HEK293 (cell line): Measurements from ENCODE around the gene GANAB.

Source experiments
- CTCF ChIA-PET: fragments of 350-600 bp; formaldehyde crosslinking; extraction: SDS; loops from one replicate; lab custom pipeline; 2021; ENCODE audit warnings: antibody characterized with exemption; lab: Yijun Ruan, JAX
- POLR2A ChIA-PET: fragments of 300-600 bp; formaldehyde crosslinking; extraction: SDS; loops from one replicate; lab custom pipeline; 2020; ENCODE audit warnings: antibody characterized with exemption, inconsistent platforms; lab: Yijun Ruan, JAX
- H3K27ac ChIP-seq: fragments of 200-500 bp; sonication (Bioruptor generic); 2 replicates; pipeline ENCODE4 v1.5.1; 2014; ENCODE audit warnings: low read depth, low read length, control low read depth, inconsistent platforms; ENCODE audit errors: extremely low read depth
- H3K36me3 ChIP-seq, 2 experiments: fragments of 200-500 bp in 1 of 2; sonication (Bioruptor generic) in 1 of 2; 1 replicate in 1 of 2; 2 replicates in 1 of 2; pipeline ENCODE4 v1.5.1; 2014 to 2017; ENCODE audit warnings: inconsistent platforms in 2 of 2, low read length in 2 of 2; ENCODE audit not compliant: control insufficient read depth in 2 of 2, insufficient read depth in 1 of 2
- H3K4me1 ChIP-seq: fragments of 200-500 bp; sonication (Bioruptor generic); 2 replicates; pipeline ENCODE4 v1.5.1; 2014; ENCODE audit warnings: mild to moderate bottlenecking, low read length, inconsistent platforms; ENCODE audit not compliant: control insufficient read depth, insufficient read depth
- H3K4me3 ChIP-seq: 2 replicates; pipeline ENCODE4 v1.5.1; 2011; ENCODE audit warnings: low read depth, mild to moderate bottlenecking, control low read depth, low read length, moderate library complexity
- H3K9me3 ChIP-seq: fragments of 200-500 bp; sonication (Bioruptor generic); 2 replicates; pipeline ENCODE4 v1.5.1; 2014; ENCODE audit warnings: low read depth, low read length, inconsistent platforms; ENCODE audit not compliant: control insufficient read depth, insufficient read depth
- EGR2 ChIP-seq: fragments of 450-650 bp; formaldehyde crosslinking; IDR thresholded peaks from 2 replicates; pipeline ENCODE4 v1.5.1; 2016; ENCODE audit warnings: low read depth, missing biosample characterization, missing genetic modification characterization
- GLIS1 ChIP-seq: fragments of 450-650 bp; formaldehyde crosslinking; IDR thresholded peaks from 2 replicates; pipeline ENCODE4 v1.5.1; 2016; ENCODE audit warnings: missing biosample characterization, missing genetic modification characterization
- GLIS2 ChIP-seq: fragments of 450-650 bp; formaldehyde crosslinking; IDR thresholded peaks from 2 replicates; pipeline ENCODE4 v1.5.1; 2016; ENCODE audit warnings: missing biosample characterization, missing genetic modification characterization
- KLF10 ChIP-seq: fragments of 450-650 bp; IDR thresholded peaks from 2 replicates; pipeline ENCODE4 v1.5.1; 2018; ENCODE audit warnings: missing biosample characterization, mild to moderate bottlenecking, missing genetic modification characterization
- MEIS1 ChIP-seq: sonication (generic); formaldehyde crosslinking; IDR thresholded peaks from 2 replicates; pipeline ENCODE4 v1.8.1; 2022; ENCODE audit warnings: missing genetic modification reagents, mild to moderate bottlenecking, borderline replicate concordance
- TCF7L2 ChIP-seq: IDR thresholded peaks from 2 replicates; pipeline ENCODE4 v1.6.1; 2011; ENCODE audit warnings: low read depth, mild to moderate bottlenecking, inconsistent platforms, low read length, moderate library complexity, borderline replicate concordance
- ZBTB20 ChIP-seq: fragments of 450-650 bp; formaldehyde crosslinking; IDR thresholded peaks from 2 replicates; pipeline ENCODE4 v1.5.1; 2016; ENCODE audit warnings: missing biosample characterization, missing genetic modification characterization
- ZBTB48 ChIP-seq: fragments of 450-650 bp; formaldehyde crosslinking; IDR thresholded peaks from 2 replicates; pipeline ENCODE4 v1.5.1; 2016; ENCODE audit warnings: missing biosample characterization, missing genetic modification characterization
- ZBTB8A ChIP-seq: fragments of 450-650 bp; formaldehyde crosslinking; IDR thresholded peaks from 2 replicates; pipeline ENCODE4 v1.5.1; 2016; ENCODE audit warnings: missing biosample characterization, missing genetic modification characterization
- ZIC2 ChIP-seq: fragments of 450-650 bp; formaldehyde crosslinking; IDR thresholded peaks from 2 replicates; pipeline ENCODE4 v1.5.1; 2016; ENCODE audit warnings: missing biosample characterization, missing genetic modification characterization
- ZNF10 ChIP-seq: fragments of 450-650 bp; formaldehyde crosslinking; IDR thresholded peaks from 2 replicates; pipeline ENCODE4 v1.5.1; 2017; ENCODE audit warnings: missing biosample characterization, missing genetic modification characterization
- ZNF121 ChIP-seq: fragments of 450-650 bp; formaldehyde crosslinking; IDR thresholded peaks from 2 replicates; pipeline ENCODE4 v1.5.1; 2016; ENCODE audit warnings: missing biosample characterization, missing genetic modification characterization
- ZNF223 ChIP-seq: fragments of 450-650 bp; formaldehyde crosslinking; IDR thresholded peaks from 2 replicates; pipeline ENCODE4 v1.5.1; 2016; ENCODE audit warnings: missing biosample characterization, missing genetic modification characterization
- ZNF23 ChIP-seq: fragments of 450-650 bp; formaldehyde crosslinking; IDR thresholded peaks from 2 replicates; pipeline ENCODE4 v1.5.1; 2016; ENCODE audit warnings: missing biosample characterization, missing genetic modification characterization, borderline replicate concordance
- ZNF335 ChIP-seq: fragments of 450-650 bp; formaldehyde crosslinking; conservative IDR thresholded peaks from 2 replicates; pipeline ENCODE4 v1.5.1; 2016; ENCODE audit warnings: missing biosample characterization, missing genetic modification characterization
- ZNF549 ChIP-seq: fragments of 450-650 bp; IDR thresholded peaks from 2 replicates; pipeline ENCODE4 v1.5.1; 2018; ENCODE audit warnings: missing biosample characterization, missing genetic modification characterization, mild to moderate bottlenecking, inconsistent platforms, moderate library complexity
- ZNF571 ChIP-seq: fragments of 450-650 bp; formaldehyde crosslinking; IDR thresholded peaks from 2 replicates; pipeline ENCODE4 v1.5.0; 2017; ENCODE audit warnings: missing biosample characterization, missing genetic modification characterization
- ZNF600 ChIP-seq: fragments of 450-650 bp; formaldehyde crosslinking; IDR thresholded peaks from 2 replicates; pipeline ENCODE4 v1.5.1; 2016; ENCODE audit warnings: missing biosample characterization, missing genetic modification characterization
- ZNF623 ChIP-seq: fragments of 450-650 bp; formaldehyde crosslinking; IDR thresholded peaks from 2 replicates; pipeline ENCODE4 v1.5.1; 2016; ENCODE audit warnings: missing biosample characterization, missing genetic modification characterization
- ZNF629 ChIP-seq: fragments of 450-650 bp; formaldehyde crosslinking; IDR thresholded peaks from 2 replicates; pipeline ENCODE4 v1.5.1; 2017; ENCODE audit warnings: missing biosample characterization, missing genetic modification characterization
- ZNF654 ChIP-seq: fragments of 450-650 bp; formaldehyde crosslinking; IDR thresholded peaks from 2 replicates; pipeline ENCODE4 v1.5.1; 2016; ENCODE audit warnings: low read depth, missing biosample characterization, missing genetic modification characterization
- ZNF701 ChIP-seq: fragments of 450-650 bp; formaldehyde crosslinking; IDR thresholded peaks from 2 replicates; pipeline ENCODE4 v1.5.1; 2016; ENCODE audit warnings: missing biosample characterization, missing genetic modification characterization
- ZNF747 ChIP-seq: fragments of 450-650 bp; formaldehyde crosslinking; IDR thresholded peaks from 2 replicates; pipeline ENCODE4 v1.5.1; 2016; ENCODE audit warnings: missing biosample characterization, missing genetic modification characterization
- ZNF837 ChIP-seq: fragments of 450-650 bp; formaldehyde crosslinking; IDR thresholded peaks from 2 replicates; pipeline ENCODE4 v1.5.1; 2016; ENCODE audit warnings: missing biosample characterization, missing genetic modification characterization
- TF ChIP-seq, protein P1 (sequence below): IDR thresholded peaks from 2 replicates; pipeline ENCODE4 v1.6.1; 2011; ENCODE audit warnings: mild to moderate bottlenecking, low read depth, low read length, borderline replicate concordance
- TF ChIP-seq, protein P2 (sequence below): fragments of 450-650 bp; formaldehyde crosslinking; IDR thresholded peaks from 2 replicates; pipeline ENCODE4 v1.5.1; 2016; ENCODE audit warnings: missing biosample characterization, missing genetic modification characterization
- TF ChIP-seq, protein P3 (sequence below): fragments of 450-650 bp; formaldehyde crosslinking; IDR thresholded peaks from 2 replicates; pipeline ENCODE4 v1.5.1; 2016; ENCODE audit warnings: missing biosample characterization, missing genetic modification characterization

GANAB gene

DNA sequence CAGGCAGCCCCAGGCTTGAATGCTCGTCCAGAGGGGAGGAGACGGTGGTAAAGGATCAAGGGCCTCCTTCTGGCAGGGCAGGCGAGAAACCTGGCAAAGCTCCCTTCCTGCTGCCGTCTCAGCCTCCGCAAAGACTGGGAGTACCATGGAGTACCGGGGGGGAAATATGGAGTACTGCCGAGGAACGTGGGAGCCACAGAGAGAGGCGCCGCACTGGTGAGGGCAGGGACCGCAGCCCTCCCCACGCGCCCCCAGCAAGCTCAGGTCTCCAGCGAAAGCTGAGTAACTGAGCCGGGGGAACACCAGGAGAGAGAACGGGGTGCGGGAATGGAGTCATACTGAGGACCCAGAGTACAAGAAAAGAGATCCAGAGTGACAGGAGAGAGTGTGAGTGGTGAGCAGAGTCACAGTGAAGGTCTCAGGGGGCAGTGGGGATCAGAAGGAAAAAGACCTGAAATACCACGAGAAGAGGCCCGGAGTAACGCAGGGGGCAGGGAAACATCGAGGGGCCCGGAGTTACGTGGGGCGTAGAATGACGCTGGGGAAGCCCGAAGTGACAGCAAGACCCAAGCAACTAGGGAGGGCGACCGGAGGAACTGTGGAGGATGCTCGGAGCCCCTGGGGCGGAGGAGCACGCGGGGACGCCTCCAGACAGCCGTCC is 34.6 kb downstream of the GANAB start (continued):
- peak; percentile 64; the same call in 1 of the 2 replicates for TF ChIP-seq ZBTB20
- peak; percentile 87 for TF ChIP-seq ZNF335 (tag by site-specific recombination)
- TF ChIP-seq TCF7L2, result no peak
- no peak for TF ChIP-seq KLF10 (tag by site-specific recombination)
- TF ChIP-seq ZNF600 (tag by site-specific recombination), result peak; percentile 36
- TF ChIP-seq ZIC2 (tag by site-specific recombination), result peak; percentile 38; the same call in 1 of the 2 replicates
- TF ChIP-seq ZNF629, result peak; percentile 17; the same call in 1 of the 2 replicates
- no peak for TF ChIP-seq MEIS1
- TF ChIP-seq, protein P1, sequence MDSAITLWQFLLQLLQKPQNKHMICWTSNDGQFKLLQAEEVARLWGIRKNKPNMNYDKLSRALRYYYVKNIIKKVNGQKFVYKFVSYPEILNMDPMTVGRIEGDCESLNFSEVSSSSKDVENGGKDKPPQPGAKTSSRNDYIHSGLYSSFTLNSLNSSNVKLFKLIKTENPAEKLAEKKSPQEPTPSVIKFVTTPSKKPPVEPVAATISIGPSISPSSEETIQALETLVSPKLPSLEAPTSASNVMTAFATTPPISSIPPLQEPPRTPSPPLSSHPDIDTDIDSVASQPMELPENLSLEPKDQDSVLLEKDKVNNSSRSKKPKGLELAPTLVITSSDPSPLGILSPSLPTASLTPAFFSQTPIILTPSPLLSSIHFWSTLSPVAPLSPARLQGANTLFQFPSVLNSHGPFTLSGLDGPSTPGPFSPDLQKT, result no peak
- no peak for TF ChIP-seq ZNF121 (tag by site-specific recombination)
- 0 out of 2 replicates have a peak, but pooled peaks have one; percentile 42 for TF ChIP-seq ZBTB48
- peak; percentile 81 for TF ChIP-seq GLIS2
- no peak for TF ChIP-seq ZNF549
- no peak for TF ChIP-seq ZNF223 (tag by site-specific recombination)
- TF ChIP-seq ZBTB8A (tag by site-specific recombination), result peak; percentile 69
- TF ChIP-seq ZNF747 (tag by site-specific recombination), result no peak
- no peak for TF ChIP-seq ZNF571
- no peak for TF ChIP-seq ZNF654 (tag by site-specific recombination)
- TF ChIP-seq ZNF623 (tag by site-specific recombination), result no peak

DNA sequence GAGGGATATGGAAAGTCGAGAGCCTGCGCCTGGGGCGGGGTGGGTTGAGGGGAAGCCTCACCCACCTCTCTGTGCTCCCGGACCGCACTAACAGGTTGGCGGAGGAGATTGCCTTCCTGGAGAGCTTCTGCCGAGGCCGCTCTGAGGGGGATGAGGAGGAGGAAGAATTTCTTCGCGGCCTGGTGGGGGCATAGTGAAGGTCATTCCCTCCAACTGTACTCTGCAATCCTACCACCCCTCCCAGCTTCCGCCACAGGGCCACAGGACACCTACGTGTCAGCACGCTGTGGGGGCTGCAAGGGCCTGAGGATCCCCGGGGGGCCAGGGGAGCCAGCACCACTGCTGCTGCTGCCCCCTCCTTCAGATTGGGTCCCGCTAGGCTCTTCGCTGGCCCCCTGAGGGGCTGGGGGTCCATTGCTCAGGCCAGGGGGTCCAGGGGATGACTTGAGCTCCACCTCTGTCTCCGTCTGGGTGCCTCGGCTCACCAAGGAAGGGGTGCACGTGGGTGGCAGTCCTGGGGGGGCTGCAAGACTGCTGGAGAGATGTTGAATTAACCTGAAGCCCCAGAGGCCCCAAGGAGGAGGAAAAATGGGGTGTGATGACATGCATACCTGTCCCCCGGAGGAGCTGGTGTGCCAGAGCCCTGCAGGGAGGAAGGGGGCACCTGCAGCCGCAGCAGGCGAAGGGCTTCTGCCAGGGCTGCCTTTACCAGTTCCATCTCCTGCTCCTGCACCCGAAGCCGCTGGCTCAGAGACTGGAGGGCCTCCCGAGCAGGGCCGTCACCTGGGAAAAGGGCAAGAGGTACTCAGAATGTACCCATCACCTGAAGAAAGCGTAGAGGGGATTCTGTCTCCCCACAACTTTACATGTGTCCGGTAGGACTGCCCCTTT is 35.4 kb downstream of the GANAB start:
- Histone ChIP-seq H3K4me3 (peak overlapping the region; percentile 55), H3K4me1 (no peaks in the 10 kb centered on the region), H3K36me3 (peaks cover 0 to 46% of the 10 kb centered on the region in 2 experiments; a peak in 1 of 3 replicates), H3K9me3 (no peaks in the 10 kb centered on the region), H3K27ac (no peak overlapping the region)
- peak; percentile 57 for TF ChIP-seq GLIS2
- TF ChIP-seq ZIC2 (tag by site-specific recombination), result peak; percentile 10; the same call in 1 of the 2 replicates
- TF ChIP-seq, protein P2, sequence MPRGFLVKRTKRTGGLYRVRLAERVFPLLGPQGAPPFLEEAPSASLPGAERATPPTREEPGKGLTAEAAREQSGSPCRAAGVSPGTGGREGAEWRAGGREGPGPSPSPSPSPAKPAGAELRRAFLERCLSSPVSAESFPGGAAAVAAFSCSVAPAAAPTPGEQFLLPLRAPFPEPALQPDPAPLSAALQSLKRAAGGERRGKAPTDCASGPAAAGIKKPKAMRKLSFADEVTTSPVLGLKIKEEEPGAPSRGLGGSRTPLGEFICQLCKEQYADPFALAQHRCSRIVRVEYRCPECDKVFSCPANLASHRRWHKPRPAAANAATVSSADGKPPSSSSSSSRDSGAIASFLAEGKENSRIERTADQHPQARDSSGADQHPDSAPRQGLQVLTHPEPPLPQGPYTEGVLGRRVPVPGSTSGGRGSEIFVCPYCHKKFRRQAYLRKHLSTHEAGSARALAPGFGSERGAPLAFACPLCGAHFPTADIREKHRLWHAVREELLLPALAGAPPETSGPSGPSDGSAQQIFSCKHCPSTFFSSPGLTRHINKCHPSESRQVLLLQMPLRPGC (tag by site-specific recombination), result no peak
- no peak for TF ChIP-seq ZNF23 (tag by site-specific recombination)
- TF ChIP-seq ZNF701 (tag by site-specific recombination), result no peak
- peak; percentile 69; the same call in 1 of the 2 replicates for TF ChIP-seq ZNF10
- TF ChIP-seq, protein P3, sequence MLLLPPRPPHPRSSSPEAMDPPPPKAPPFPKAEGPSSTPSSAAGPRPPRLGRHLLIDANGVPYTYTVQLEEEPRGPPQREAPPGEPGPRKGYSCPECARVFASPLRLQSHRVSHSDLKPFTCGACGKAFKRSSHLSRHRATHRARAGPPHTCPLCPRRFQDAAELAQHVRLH (tag by site-specific recombination), result no peak
- TF ChIP-seq GLIS1 (tag by site-specific recombination), result peak; percentile 51; the same call in 1 of the 2 replicates
- peak; percentile 38; the same call in 1 of the 2 replicates for TF ChIP-seq EGR2 (tag by site-specific recombination)
- no peak for TF ChIP-seq ZNF837 (tag by site-specific recombination)
- POLR2A ChIA-PET, result interaction anchor here (0.7 to 4.1 kb wide), 11 partner anchors 10 to 244 kb away, joined by 3 to 31 read pairs (median 5); partner anchors contain the start of genes B3GAT3, C11orf98, CSKMT and EEF1G
- CTCF ChIA-PET, result interaction anchor here (0.6 to 3.2 kb wide), 23 partner anchors 8 to 1438 kb away, joined by 3 to 19 read pairs (median 4); partner anchors contain the start of genes B3GAT3, C11orf98, CSKMT and MTA2
